OCI-LY1 (cell line): ENCODE results near the gene AIFM2.
"Not testable (repeated sequence)": the region's sequence is repeated elsewhere in the genome, so short reads cannot be mapped to it uniquely, and the experiment has no call there.

Source experiments
- H2AFZ ChIP-seq: fragments of 200-600 bp; sonication (generic), shearing (Covaris generic); 2 replicates; pipeline ENCODE4 v1.6.0; 2014; ENCODE audit warnings: antibody characterized with exemption, mild to moderate bottlenecking, low read length
- H3F3A ChIP-seq: fragments of 200-600 bp; sonication (generic), shearing (Covaris generic); 2 replicates; pipeline ENCODE4 v1.6.0; 2014; ENCODE audit warnings: mild to moderate bottlenecking, antibody characterized with exemption, low read length, moderate library complexity; ENCODE audit not compliant: insufficient read depth
- H3K27ac ChIP-seq: fragments of 200-600 bp; sonication (generic); 2 replicates; pipeline ENCODE4 v1.5.1; 2014; ENCODE audit warnings: low read length, mixed run types, mild to moderate bottlenecking, low read depth; ENCODE audit not compliant: poor library complexity, severe bottlenecking
- H3K27me3 ChIP-seq: fragments of 200-600 bp; sonication (generic); 2 replicates; pipeline ENCODE4 v1.6.0; 2014; ENCODE audit warnings: antibody characterized with exemption, mild to moderate bottlenecking, low read length, moderate library complexity; ENCODE audit not compliant: insufficient read depth
- H3K36me3 ChIP-seq: fragments of 200-600 bp; sonication (generic); 2 replicates; pipeline ENCODE4 v1.6.1; 2014; ENCODE audit warnings: mild to moderate bottlenecking, antibody characterized with exemption, low read length, moderate library complexity, mixed read lengths; ENCODE audit not compliant: insufficient read depth
- H3K4me1 ChIP-seq: fragments of 200-600 bp; sonication (generic); 2 replicates; pipeline ENCODE4 v1.5.1; 2014; ENCODE audit warnings: mild to moderate bottlenecking, low read length, moderate library complexity; ENCODE audit not compliant: insufficient read depth, severe bottlenecking
- H3K4me2 ChIP-seq: fragments of 200-600 bp; sonication (generic), shearing (Covaris generic); 2 replicates; pipeline ENCODE4 v1.6.1; 2014; ENCODE audit warnings: low read length
- H3K4me3 ChIP-seq: fragments of 200-600 bp; sonication (generic); 2 replicates; pipeline ENCODE4 v1.5.1; 2014; ENCODE audit warnings: low read length, low read depth, mild to moderate bottlenecking, mixed read lengths; ENCODE audit not compliant: poor library complexity, severe bottlenecking
- H3K79me2 ChIP-seq: fragments of 200-600 bp; shearing (Covaris generic); 2 replicates; pipeline ENCODE4 v1.6.1; 2016; ENCODE audit warnings: mixed run types, low read length, mixed read lengths; ENCODE audit not compliant: insufficient read depth
- H3K9ac ChIP-seq: fragments of 200-600 bp; sonication (generic), shearing (Covaris generic); 2 replicates; pipeline ENCODE4 v1.6.1; 2014; ENCODE audit warnings: mild to moderate bottlenecking, low read length, mixed read lengths
- H3K9me2 ChIP-seq: fragments of 200-600 bp; sonication (generic), shearing (Covaris generic); 2 replicates; pipeline ENCODE4 v1.6.1; 2014; ENCODE audit warnings: low read depth, mild to moderate bottlenecking, low read length, mixed read lengths
- H3K9me3 ChIP-seq: fragments of 200-600 bp; shearing (Covaris generic); 2 replicates; pipeline ENCODE4 v1.6.1; 2014; ENCODE audit warnings: low read length, mixed read lengths
- H4K20me1 ChIP-seq: fragments of 200-600 bp; sonication (generic), shearing (Covaris generic); 2 replicates; pipeline ENCODE4 v1.6.0; 2016; ENCODE audit warnings: mild to moderate bottlenecking, low read length; ENCODE audit not compliant: insufficient read depth
- CTCF ChIP-seq: fragments of 200-600 bp; sonication (generic), shearing (Covaris generic); IDR thresholded peaks from 2 replicates; pipeline ENCODE4 v1.5.1; 2017; ENCODE audit warnings: mild to moderate bottlenecking, antibody characterized with exemption, low read length, moderate library complexity, mixed read lengths
- EZH2 ChIP-seq: fragments of 200-600 bp; sonication (generic), shearing (Covaris generic); IDR thresholded peaks from 2 replicates; pipeline ENCODE4 v1.8.0; 2017; ENCODE audit warnings: borderline replicate concordance, mixed run types, mild to moderate bottlenecking, antibody characterized with exemption, low read length, moderate library complexity, mixed read lengths

Gene AIFM2

GRCh38 chr10:70132098-70133029 lies at the start of gene AIFM2:
TSS of gene AIFM2 (minus strand) at chr10:70132825. CDS start at chr10:70124084, 8,741 bp downstream.
- Histone ChIP-seq H3K27me3 (no peaks in the 10 kb centered on the region), H3K4me2 (peak within 1 kb of the TSS; percentile 91), H3K4me1 (peaks cover 29% of the 10 kb centered on the region), H4K20me1 (no peaks in the 10 kb centered on the region), H3K4me3 (peak within 1 kb of the TSS; percentile 82), H3K27ac (peak within 1 kb of the TSS; percentile 75), H3K79me2 (0 out of 2 replicates have a peak, but pooled peaks cover 6% of the 10 kb centered on the region), H2AFZ (0 out of 2 replicates have a peak within 1 kb of the TSS, but pooled peaks have one; percentile 8), H3K9me2 (no peaks in the 10 kb centered on the region), H3K36me3 (no peaks in the 10 kb centered on the region), H3F3A (peaks cover 7% of the 10 kb centered on the region; the same call in 1 of the 2 replicates), H3K9me3 (no peaks in the 10 kb centered on the region), H3K9ac (peak within 1 kb of the TSS; percentile 95)
- TF ChIP-seq CTCF (0 out of 2 replicates have a peak, but pooled peaks have one; percentile 7), EZH2 (no peak)

GRCh38 chr10:70179209-70179608 lies 46.6 kb upstream of the AIFM2 start:
- not testable (repeated sequence) for H3K4me1 ChIP-seq, H3K36me3 ChIP-seq, H3K4me2 ChIP-seq, H3K9me2 ChIP-seq, H3K4me3 ChIP-seq, H3F3A ChIP-seq, H3K27ac ChIP-seq, H4K20me1 ChIP-seq, H2AFZ ChIP-seq, H3K9me3 ChIP-seq, H3K9ac ChIP-seq, H3K79me2 ChIP-seq, H3K27me3 ChIP-seq

GRCh38 chr10:70178139-70178725 lies 45.6 kb upstream of the AIFM2 start:
- no peaks in the 10 kb centered on the region for H4K20me1 ChIP-seq

More at GRCh38 chr10:70178139-70178725, 45.6 kb upstream of the AIFM2 start:
- no peaks in the 10 kb centered on the region for H3F3A ChIP-seq
- no peaks in the 10 kb centered on the region for H3K9me3 ChIP-seq
- no peaks in the 10 kb centered on the region for H3K79me2 ChIP-seq
- no peak overlapping the region for H3K9ac ChIP-seq
- H3K4me2 ChIP-seq, result no peak overlapping the region
- no peak overlapping the region for H2AFZ ChIP-seq
- H3K27ac ChIP-seq, result no peak overlapping the region
- no peak for TF ChIP-seq EZH2
- TF ChIP-seq CTCF, result no peak
- no peaks in the 10 kb centered on the region; the same call in 1 of the 2 replicates for H3K27me3 ChIP-seq
- no peak overlapping the region for H3K4me3 ChIP-seq
- H3K4me1 ChIP-seq, result peaks cover 13% of the 10 kb centered on the region
- no peaks in the 10 kb centered on the region for H3K36me3 ChIP-seq
- H3K9me2 ChIP-seq, result no peaks in the 10 kb centered on the region
